Natural killer cell (primary cell): ENCODE results near the gene ACP2. TPM values are rescaled to one million over a fixed set of nuclear protein-coding genes. Genes with fewer than 3 reads are reported as not detected.
"Not testable (repeated sequence)": the region's sequence is repeated elsewhere in the genome, so short reads cannot be mapped to it uniquely, and the experiment has no call there.

ENCODE experiments used
- ATAC-seq, 3 donors: fragments of 150-1000 bp in 2 of 3; fragments of 200-7000 bp in 1 of 3; cut with Tn5 transposase; 1 replicate in 1 of 3; 2 replicates in 2 of 3; pipeline ENCODE4 v1.10.0; 2021; ENCODE audit warnings: mild to moderate bottlenecking in 2 of 3, moderate library complexity in 2 of 3
- DNase-seq, 2 donors: peaks; one replicate each; pipeline versions ENCODE4 v3.0.0 to v3.0.0-alpha.2; 2013 to 2021; ENCODE audit warnings: mixed read lengths in 1 of 2
- H3K27ac ChIP-seq: one replicate; pipeline ENCODE4 v1.5.1; 2013; ENCODE audit warnings: mild to moderate bottlenecking, low read length
- H3K27me3 ChIP-seq: one replicate; pipeline ENCODE4 v1.6.1; 2013; ENCODE audit warnings: low read length; ENCODE audit not compliant: control insufficient read depth, insufficient read depth
- H3K36me3 ChIP-seq: one replicate; pipeline ENCODE4 v1.6.1; 2013; ENCODE audit warnings: low read length; ENCODE audit not compliant: control insufficient read depth, insufficient read depth
- H3K4me1 ChIP-seq: one replicate; pipeline ENCODE4 v1.6.1; 2013; ENCODE audit warnings: low read length; ENCODE audit not compliant: control insufficient read depth, insufficient read depth
- H3K4me3 ChIP-seq: one replicate; pipeline ENCODE4 v1.5.1; 2013; ENCODE audit warnings: low read length
- H3K9me3 ChIP-seq: one replicate; pipeline ENCODE4 v1.6.1; 2013; ENCODE audit warnings: low read length; ENCODE audit not compliant: control insufficient read depth, insufficient read depth
- H3K27ac Mint-ChIP-seq, 2 donors: one replicate each; pipeline ENCODE4 v1.8.0; 2022; ENCODE audit warnings: mild to moderate bottlenecking in 2 of 2, mixed read lengths in 2 of 2, moderate library complexity in 1 of 2
- H3K27me3 Mint-ChIP-seq, 2 donors: one replicate each; pipeline ENCODE4 v1.8.0; 2022; ENCODE audit warnings: low read depth in 2 of 2, mixed read lengths in 2 of 2
- H3K36me3 Mint-ChIP-seq: one replicate; pipeline ENCODE4 v1.8.0; 2022; ENCODE audit warnings: mixed read lengths
- H3K4me1 Mint-ChIP-seq, 2 donors: one replicate each; pipeline ENCODE4 v1.8.0; 2022; ENCODE audit warnings: mixed read lengths in 2 of 2
- H3K4me3 Mint-ChIP-seq: one replicate; pipeline ENCODE4 v1.8.0; 2022; ENCODE audit warnings: mild to moderate bottlenecking, moderate library complexity, mixed read lengths
- H3K9me3 Mint-ChIP-seq, 2 donors: one replicate each; pipeline ENCODE4 v1.8.0; 2022; ENCODE audit warnings: mixed read lengths in 2 of 2
- WGBS: methylation state at CpG from one replicate; pipeline ENCODE4 v1.1.7; 2013; ENCODE audit warnings: missing lambda C conversion rate; ENCODE audit not compliant: insufficient coverage; 5-methylcytosine and 5-hydroxymethylcytosine counted together
- intact Hi-C: fragments of 100-400 bp; cut with micrococcal nuclease; formaldehyde crosslinking; loops from one replicate; pipeline ENCODE4 v1.14.2; 2022
- total RNA-seq, 4 donors: library from RNA; stranded (reverse); fragments of 120-200 nt in 1 of 4; gene quantifications; one replicate each; pipeline versions ENCODE4 v1.2.3 to v1.2.4, GENCODE V29; 2013 to 2022
- TF ChIP-seq, protein P1 (sequence below): fragments of 200-600 bp; IDR thresholded peaks from one replicate; pipeline ENCODE4 v1.8.0; 2022; ENCODE audit warnings: antibody characterized with exemption

The ACP2 gene
- total RNA-seq, 3 donors from 2014 or later (not counting 1 experiment from before 2014, with no cell fraction given), result 15.5 to 21.9 (median 16.8) TPM

DNA sequence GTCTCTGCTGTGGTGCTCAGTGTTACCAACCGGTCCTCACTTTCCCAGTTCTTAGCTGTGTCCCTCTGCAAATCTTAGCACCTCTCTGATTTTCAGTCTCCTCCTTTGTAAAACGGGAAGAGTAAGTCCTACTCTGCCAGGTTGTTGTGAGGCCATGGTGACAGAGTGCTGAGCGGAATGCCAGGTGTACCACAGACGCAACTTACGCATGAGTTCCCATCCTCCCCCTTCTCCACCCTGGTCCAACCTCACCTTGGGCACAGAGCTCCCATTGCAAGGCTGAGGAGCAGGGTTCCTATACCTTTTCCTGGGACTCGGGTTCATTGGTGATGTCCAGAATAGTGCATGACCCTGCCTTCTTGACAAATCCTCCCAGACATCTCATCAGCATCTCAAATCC, 41.2 kb downstream of the ACP2 start:
- H3K9me3 Mint-ChIP-seq, result no peaks in the 10 kb centered on the region
- intact Hi-C loops, result no loop called here
- WGBS, result 90% methylated on average over 6 of the region's 6 CpGs
- no peaks in the 10 kb centered on the region for H3K36me3 Mint-ChIP-seq
- ATAC-seq (no peak), DNase-seq (no peak)
- TF ChIP-seq, protein P1, sequence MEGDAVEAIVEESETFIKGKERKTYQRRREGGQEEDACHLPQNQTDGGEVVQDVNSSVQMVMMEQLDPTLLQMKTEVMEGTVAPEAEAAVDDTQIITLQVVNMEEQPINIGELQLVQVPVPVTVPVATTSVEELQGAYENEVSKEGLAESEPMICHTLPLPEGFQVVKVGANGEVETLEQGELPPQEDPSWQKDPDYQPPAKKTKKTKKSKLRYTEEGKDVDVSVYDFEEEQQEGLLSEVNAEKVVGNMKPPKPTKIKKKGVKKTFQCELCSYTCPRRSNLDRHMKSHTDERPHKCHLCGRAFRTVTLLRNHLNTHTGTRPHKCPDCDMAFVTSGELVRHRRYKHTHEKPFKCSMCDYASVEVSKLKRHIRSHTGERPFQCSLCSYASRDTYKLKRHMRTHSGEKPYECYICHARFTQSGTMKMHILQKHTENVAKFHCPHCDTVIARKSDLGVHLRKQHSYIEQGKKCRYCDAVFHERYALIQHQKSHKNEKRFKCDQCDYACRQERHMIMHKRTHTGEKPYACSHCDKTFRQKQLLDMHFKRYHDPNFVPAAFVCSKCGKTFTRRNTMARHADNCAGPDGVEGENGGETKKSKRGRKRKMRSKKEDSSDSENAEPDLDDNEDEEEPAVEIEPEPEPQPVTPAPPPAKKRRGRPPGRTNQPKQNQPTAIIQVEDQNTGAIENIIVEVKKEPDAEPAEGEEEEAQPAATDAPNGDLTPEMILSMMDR, result no peak
- no peaks in the 10 kb centered on the region for H3K9me3 ChIP-seq
- H3K4me1 Mint-ChIP-seq, result no peaks in the 10 kb centered on the region
- no peaks in the 10 kb centered on the region for H3K27me3 ChIP-seq
- H3K27ac ChIP-seq, result no peak overlapping the region
- H3K4me3 Mint-ChIP-seq, result no peak overlapping the region
- no peaks in the 10 kb centered on the region for H3K4me1 ChIP-seq
- H3K27me3 Mint-ChIP-seq, result peaks cover 0 to 3% of the 10 kb centered on the region in 2 donors
- H3K36me3 ChIP-seq, result no peaks in the 10 kb centered on the region
- no peak overlapping the region for H3K4me3 ChIP-seq
- no peak overlapping the region for H3K27ac Mint-ChIP-seq

DNA sequence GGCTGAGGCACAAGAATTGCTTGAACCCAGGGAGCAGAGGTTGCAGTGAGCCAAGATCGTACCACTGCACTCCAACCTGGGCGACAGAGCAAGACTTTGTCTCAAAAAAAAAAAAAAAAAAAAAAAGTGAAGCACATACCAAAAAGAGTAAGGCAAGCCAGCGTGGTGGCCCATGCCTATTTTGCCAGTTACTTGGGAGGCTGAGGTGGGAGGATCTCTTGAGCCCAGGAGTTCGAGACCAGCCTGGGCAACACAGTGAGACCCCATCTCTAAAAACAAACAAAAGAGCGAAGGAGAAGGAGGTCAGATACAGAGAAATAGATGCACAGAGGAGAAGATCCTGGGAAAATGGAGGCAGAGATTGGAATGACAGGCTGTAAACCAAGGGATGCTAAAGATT, 42.0 kb downstream of the ACP2 start:
- H3K27ac ChIP-seq, intact Hi-C loops, H3K27ac Mint-ChIP-seq, H3K27me3 Mint-ChIP-seq, DNase-seq, H3K4me3 Mint-ChIP-seq, H3K36me3 Mint-ChIP-seq, ATAC-seq, H3K4me1 ChIP-seq, H3K36me3 ChIP-seq, H3K27me3 ChIP-seq, H3K9me3 Mint-ChIP-seq, H3K4me1 Mint-ChIP-seq, H3K9me3 ChIP-seq, H3K4me3 ChIP-seq: not testable (repeated sequence)
- WGBS, result 90% methylated on average over 5 of the region's 5 CpGs

DNA sequence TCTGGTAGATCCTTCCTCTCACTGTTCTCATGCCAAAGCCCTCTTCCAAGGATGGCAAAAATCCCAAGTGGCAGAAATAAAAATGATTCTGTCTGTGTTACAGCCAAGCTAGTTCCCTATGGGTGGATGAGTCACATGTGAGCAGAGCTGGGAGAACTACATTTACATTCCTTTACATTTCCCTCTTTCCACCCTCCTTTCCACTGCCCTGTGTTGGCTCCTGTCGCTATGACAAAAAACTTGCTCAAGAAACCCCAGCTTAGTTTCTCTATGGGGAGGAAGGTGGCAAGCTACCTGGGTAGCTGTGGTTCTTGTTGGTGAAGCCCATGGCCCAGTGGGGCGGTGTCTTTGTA, 44.0 kb downstream of the ACP2 start:
- Mint-ChIP-seq H3K9me3 (no peaks in the 10 kb centered on the region), H3K27ac (no peak overlapping the region), H3K4me3 (no peak overlapping the region), H3K36me3 (no peaks in the 10 kb centered on the region), H3K27me3 (peaks cover 0 to 3% of the 10 kb centered on the region in 2 donors), H3K4me1 (no peaks in the 10 kb centered on the region)
- Histone ChIP-seq H3K36me3 (no peaks in the 10 kb centered on the region), H3K4me3 (no peak overlapping the region), H3K9me3 (no peaks in the 10 kb centered on the region), H3K4me1 (no peaks in the 10 kb centered on the region), H3K27me3 (no peaks in the 10 kb centered on the region), H3K27ac (no peak overlapping the region)
- DNase-seq (no peak), ATAC-seq (no peak)
- 100% methylated on average over 1 of the region's 2 CpGs for WGBS
- intact Hi-C loops, result no loop called here
- TF ChIP-seq, protein P1, result no peak

DNA sequence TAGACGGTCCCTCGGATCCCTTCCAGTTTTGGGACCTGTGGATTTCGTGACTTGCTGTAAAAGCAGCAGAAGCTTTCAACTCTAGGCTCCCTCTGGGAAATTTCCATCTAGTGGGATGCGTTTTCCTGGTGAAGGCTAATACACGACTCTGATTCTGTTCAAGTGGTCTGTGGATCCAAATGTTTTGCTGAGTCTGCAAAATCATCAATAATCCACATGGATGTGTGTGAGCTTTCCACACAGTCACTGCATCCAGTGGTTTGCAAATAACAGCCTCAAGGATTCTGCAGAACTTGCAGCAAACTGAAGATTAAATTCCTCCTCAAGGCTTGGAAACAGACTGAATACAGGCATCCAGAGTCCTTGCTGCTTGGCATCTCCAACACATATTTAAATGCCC, 46.0 kb downstream of the ACP2 start:
- ATAC-seq, result no peak

More for the DNA sequence above, 46.0 kb downstream of the ACP2 start:
- DNase-seq, result no peak
- Histone ChIP-seq H3K27ac (no peak overlapping the region), H3K4me3 (no peak overlapping the region), H3K36me3 (no peaks in the 10 kb centered on the region), H3K9me3 (no peaks in the 10 kb centered on the region), H3K27me3 (no peaks in the 10 kb centered on the region), H3K4me1 (no peaks in the 10 kb centered on the region)
- H3K4me3 Mint-ChIP-seq, result no peak overlapping the region
- TF ChIP-seq, protein P1, result no peak
- no peaks in the 10 kb centered on the region for H3K36me3 Mint-ChIP-seq
- no peaks in the 10 kb centered on the region for H3K4me1 Mint-ChIP-seq
- intact Hi-C loops, result no loop called here
- H3K9me3 Mint-ChIP-seq, result no peaks in the 10 kb centered on the region
- no peak overlapping the region for H3K27ac Mint-ChIP-seq
- WGBS, result 87% methylated on average over 5 of the region's 5 CpGs
- H3K27me3 Mint-ChIP-seq, result peaks cover 0 to 6% of the 10 kb centered on the region in 2 donors
